Testis (tissue), 2 donors: Measurements from ENCODE around the gene FAM25G.
"Not testable (repeated sequence)": the region's sequence is repeated elsewhere in the genome, so short reads cannot be mapped to it uniquely, and the experiment has no call there.

Experiments used
- CTCF ChIP-seq, 3 experiments: fragments of 450-650 bp in 2 of 3; fragments of 200-600 bp in 1 of 3; sonication (generic) in 1 of 3; IDR thresholded peaks; one replicate each; pipeline ENCODE4 v1.5.1; 2016 to 2019; ENCODE audit warnings: antibody characterized with exemption in 3 of 3, mild to moderate bottlenecking in 2 of 3, moderate library complexity in 1 of 3
- POLR2A ChIP-seq: fragments of 450-650 bp; IDR thresholded peaks from one replicate; pipeline ENCODE4 v1.6.1; 2017; ENCODE audit warnings: antibody characterized with exemption, mild to moderate bottlenecking, moderate library complexity

GRCh38 chr10:47472647-47473046 lies 18.9 kb downstream of the FAM25G start:
- not testable (repeated sequence) for TF ChIP-seq CTCF (IDR thresholded peaks at IDR 0.05); POLR2A
